RWPE1 (cell line): Measurements from ENCODE around the gene TEN1.
A peak's percentile ranks its signal among the peaks of the same experiment; 100 is the strongest.

Experiments used
- CTCF ChIA-PET: fragments of 350-600 bp; sonication (Branson Sonifier 250); formaldehyde crosslinking; extraction: SDS; loops from one replicate; lab custom pipeline; 2021; lab: Yijun Ruan, JAX
- POLR2A ChIA-PET: fragments of 400-600 bp; formaldehyde crosslinking; extraction: SDS; loops from one replicate; lab custom pipeline; 2020; ENCODE audit warnings: antibody characterized with exemption; ENCODE audit not compliant: low non-redundant PET; lab: Yijun Ruan, JAX
- DNase-seq: peaks from one replicate; pipeline ENCODE4 v3.0.0; 2012; ENCODE audit warnings: low spot score
- H3K27ac ChIP-seq: fragments of 450-650 bp; 2 replicates; pipeline ENCODE4 v1.5.1; 2017
- CTCF ChIP-seq: fragments of 450-650 bp; conservative IDR thresholded peaks from 2 replicates; pipeline ENCODE4 v1.5.1; 2017; ENCODE audit warnings: low read depth, mild to moderate bottlenecking

TEN1 gene

DNA sequence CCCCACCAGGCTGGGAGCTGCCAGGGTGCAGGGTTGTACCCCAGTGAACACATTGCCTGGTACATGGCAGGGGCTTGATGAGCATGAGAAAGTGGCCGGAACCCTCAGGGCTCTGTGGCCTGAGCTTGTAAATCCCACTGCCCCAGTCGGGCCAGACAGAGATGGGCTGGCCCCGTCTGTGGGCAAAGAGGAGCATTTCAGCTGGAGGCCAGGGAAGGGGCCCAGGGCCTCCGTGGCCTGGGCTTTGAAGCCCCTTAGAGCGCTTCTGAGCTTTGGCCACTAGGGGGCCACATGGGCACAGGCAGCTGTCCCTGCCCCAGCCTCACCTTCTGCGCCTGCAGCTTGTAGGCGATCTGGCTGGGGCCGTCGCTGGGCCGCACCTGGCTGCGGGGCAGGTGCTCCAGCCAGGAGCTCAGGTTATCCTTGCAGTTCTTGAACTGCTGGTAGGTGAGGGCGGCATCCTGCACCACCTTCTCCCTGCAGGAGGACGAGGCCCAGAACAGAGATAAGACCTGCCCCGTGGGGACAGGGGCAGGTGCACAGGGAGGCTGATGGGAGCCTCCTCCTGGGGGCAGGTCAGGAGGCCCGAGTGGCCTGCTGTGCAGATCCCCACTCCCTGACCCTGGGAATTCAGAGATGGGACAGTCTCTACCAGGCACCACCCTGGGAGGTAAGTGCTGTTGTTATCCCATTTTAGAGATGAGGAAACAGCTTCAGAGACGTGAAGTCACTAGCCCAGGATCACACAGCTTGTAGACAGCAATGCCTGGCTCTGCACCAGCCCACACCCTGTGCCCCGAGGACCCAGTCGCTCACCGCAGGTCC lies 35.3 kb downstream of the TEN1 start:
- POLR2A ChIA-PET = no interaction called here
- peak; percentile 98 for TF ChIP-seq CTCF
- H3K27ac ChIP-seq = peak overlapping the region; percentile 6
- DNase-seq = peak; percentile 71
- CTCF ChIA-PET = interaction anchor here (0.6 to 1.6 kb wide), 20 partner anchors 9 to 1216 kb away, joined by 3 to 20 read pairs (median 4); no protein-coding TSS in a partner anchor

- ChIA-PET CTCF (interaction anchor here (0.6 to 1.6 kb wide), 11 partner anchors 10 to 399 kb away, joined by 3 to 20 read pairs (median 5); no protein-coding TSS in a partner anchor), POLR2A (no interaction called here)
- TF ChIP-seq CTCF = no peak
- DNase-seq = no peak
- H3K27ac ChIP-seq = no peak overlapping the region
Measured at GRCh38 chr17:76014925-76015261, 35.9 kb downstream of the TEN1 start.

DNA sequence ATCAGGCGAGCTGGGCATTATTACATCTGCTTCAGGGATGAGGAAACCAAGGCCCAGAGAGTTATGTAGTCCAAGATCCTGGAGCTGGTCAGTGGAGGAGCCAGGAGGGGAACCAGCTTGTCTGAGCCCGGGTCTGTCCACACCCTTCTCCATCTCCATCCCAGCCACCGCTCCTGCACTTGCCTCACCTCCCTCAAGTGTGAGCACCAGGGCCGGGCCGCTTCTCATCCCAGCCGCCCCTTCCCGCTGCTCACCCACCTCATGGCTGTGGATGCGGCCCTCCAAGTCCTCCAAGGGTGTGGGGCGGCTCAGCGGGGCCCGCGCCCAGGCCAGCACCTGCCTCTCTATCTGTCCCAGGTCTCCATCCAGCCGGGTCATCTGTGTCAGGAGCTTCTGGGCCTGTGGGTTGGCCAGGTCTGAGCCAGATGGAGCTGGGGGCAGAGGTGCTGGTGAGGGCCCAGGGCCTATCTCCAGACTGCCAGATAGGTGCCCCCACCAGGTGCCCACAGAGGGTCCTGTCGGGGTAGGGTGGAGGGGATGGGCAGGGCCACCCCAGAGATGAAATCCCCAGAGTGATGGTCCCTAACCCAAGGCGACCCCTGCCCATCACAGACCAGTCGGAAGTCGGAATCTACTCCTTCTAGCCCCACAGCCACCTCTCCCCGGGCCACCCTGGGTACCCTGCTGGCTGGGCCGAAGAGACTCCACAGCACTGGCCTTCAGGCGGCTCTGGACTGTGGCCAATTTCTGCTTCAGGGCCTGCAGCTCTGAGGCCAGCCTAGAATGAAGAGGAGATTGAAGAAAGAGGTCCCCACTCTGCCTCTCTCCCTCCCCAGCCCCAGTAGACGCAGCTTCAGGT lies 38.7 kb downstream of the TEN1 start:
- DNase-seq = no peak
- TF ChIP-seq CTCF = no peak
- ChIA-PET POLR2A (no interaction called here), CTCF (interaction anchor here (1.0 kb wide), 1 partner anchor 262 kb away, joined by 3 read pairs; no protein-coding TSS in a partner anchor)
- H3K27ac ChIP-seq = 0 out of 2 replicates have a peak overlapping the region, but pooled peaks have one; percentile 2

DNA sequence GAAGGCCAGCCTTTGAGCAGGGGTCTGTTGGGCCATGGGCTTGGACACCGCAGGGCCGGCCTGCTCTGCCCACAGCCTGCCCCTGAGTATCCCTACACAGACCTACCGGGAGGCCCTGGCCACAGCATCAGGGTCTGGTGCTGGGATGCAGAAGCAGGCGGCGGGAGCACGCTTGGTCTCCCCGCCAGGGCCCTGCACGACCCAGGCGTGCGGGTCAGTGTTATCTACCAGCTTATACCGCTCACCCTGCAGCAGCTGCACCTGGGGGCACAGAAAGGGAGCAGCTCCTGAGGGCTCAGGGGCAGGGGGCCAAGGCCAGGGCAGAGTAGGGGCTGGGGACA lies 39.3 kb downstream of the TEN1 start:
- POLR2A ChIA-PET = no interaction called here

DNA sequence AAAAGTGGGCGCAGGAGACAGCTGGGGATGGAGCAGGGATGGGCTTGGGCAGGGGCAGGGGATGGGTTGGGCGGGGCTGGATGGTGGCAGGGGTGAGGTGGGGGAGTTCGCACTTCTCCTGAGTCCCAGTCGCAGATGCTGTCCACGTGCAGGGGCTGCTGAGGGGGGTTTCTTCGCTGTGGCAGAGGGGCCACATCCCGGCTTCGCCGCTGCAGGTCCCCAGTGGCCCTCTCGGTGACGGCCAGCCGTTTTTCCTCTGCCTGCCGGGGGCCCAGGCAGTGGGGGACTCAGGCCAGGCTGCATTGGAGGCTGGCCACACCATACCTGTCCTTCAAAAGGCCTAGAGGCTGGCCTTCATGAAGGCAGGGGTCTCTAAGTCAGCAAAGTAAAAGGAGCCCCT lies 39.8 kb downstream of the TEN1 start:
- ChIA-PET POLR2A (no interaction called here), CTCF (interaction anchor here (1.7 kb wide), 1 partner anchor 261 kb away, joined by 9 read pairs; no protein-coding TSS in a partner anchor)
- DNase-seq = no peak
- H3K27ac ChIP-seq = peak overlapping the region; percentile 11; the same call in 1 of the 2 replicates
- no peak for TF ChIP-seq CTCF

More for the DNA sequence above, 39.3 kb downstream of the TEN1 start:
- TF ChIP-seq CTCF = no peak
- no peak for DNase-seq
- CTCF ChIA-PET = interaction anchor here (1.0 kb wide), 1 partner anchor 262 kb away, joined by 3 read pairs; no protein-coding TSS in a partner anchor
- H3K27ac ChIP-seq = no peak overlapping the region

GRCh38 chr17:76019833-76020467 lies 40.9 kb downstream of the TEN1 start:
- TF ChIP-seq CTCF = no peak
- H3K27ac ChIP-seq = no peak overlapping the region
- POLR2A ChIA-PET = no interaction called here
- CTCF ChIA-PET = interaction anchor here (1.0 to 1.7 kb wide), 2 partner anchors 20 to 260 kb away, joined by 3 to 9 read pairs; partner anchors contain the start of gene CDK3
- DNase-seq = no peak
